HEK293 (cell line): ENCODE results near the gene PPIL6.

ENCODE experiments used
- CTCF ChIA-PET: fragments of 350-600 bp; formaldehyde crosslinking; extraction: SDS; loops from one replicate; lab custom pipeline; 2021; ENCODE audit warnings: antibody characterized with exemption; lab: Yijun Ruan, JAX
- POLR2A ChIA-PET: fragments of 300-600 bp; formaldehyde crosslinking; extraction: SDS; loops from one replicate; lab custom pipeline; 2020; ENCODE audit warnings: antibody characterized with exemption, inconsistent platforms; lab: Yijun Ruan, JAX
- H3K27ac ChIP-seq: fragments of 200-500 bp; sonication (Bioruptor generic); 2 replicates; pipeline ENCODE4 v1.5.1; 2014; ENCODE audit warnings: low read depth, low read length, control low read depth, inconsistent platforms; ENCODE audit errors: extremely low read depth
- H3K36me3 ChIP-seq, 2 experiments: fragments of 200-500 bp in 1 of 2; sonication (Bioruptor generic) in 1 of 2; 1 replicate in 1 of 2; 2 replicates in 1 of 2; pipeline ENCODE4 v1.5.1; 2014 to 2017; ENCODE audit warnings: inconsistent platforms in 2 of 2, low read length in 2 of 2; ENCODE audit not compliant: control insufficient read depth in 2 of 2, insufficient read depth in 1 of 2
- H3K4me1 ChIP-seq: fragments of 200-500 bp; sonication (Bioruptor generic); 2 replicates; pipeline ENCODE4 v1.5.1; 2014; ENCODE audit warnings: mild to moderate bottlenecking, low read length, inconsistent platforms; ENCODE audit not compliant: control insufficient read depth, insufficient read depth
- H3K4me3 ChIP-seq: 2 replicates; pipeline ENCODE4 v1.5.1; 2011; ENCODE audit warnings: low read depth, mild to moderate bottlenecking, control low read depth, low read length, moderate library complexity
- H3K9me3 ChIP-seq: fragments of 200-500 bp; sonication (Bioruptor generic); 2 replicates; pipeline ENCODE4 v1.5.1; 2014; ENCODE audit warnings: low read depth, low read length, inconsistent platforms; ENCODE audit not compliant: control insufficient read depth, insufficient read depth
- ATF2 ChIP-seq: fragments of 450-650 bp; formaldehyde crosslinking; IDR thresholded peaks from 2 replicates; pipeline ENCODE4 v1.5.1; 2016; ENCODE audit warnings: missing biosample characterization, missing genetic modification characterization, low read depth
- BCL11B ChIP-seq: fragments of 450-650 bp; formaldehyde crosslinking; IDR thresholded peaks from 2 replicates; pipeline ENCODE4 v1.5.1; 2016; ENCODE audit warnings: low read depth, missing biosample characterization, missing genetic modification characterization
- GLIS1 ChIP-seq: fragments of 450-650 bp; formaldehyde crosslinking; IDR thresholded peaks from 2 replicates; pipeline ENCODE4 v1.5.1; 2016; ENCODE audit warnings: missing biosample characterization, missing genetic modification characterization
- GLIS2 ChIP-seq: fragments of 450-650 bp; formaldehyde crosslinking; IDR thresholded peaks from 2 replicates; pipeline ENCODE4 v1.5.1; 2016; ENCODE audit warnings: missing biosample characterization, missing genetic modification characterization
- IKZF3 ChIP-seq: fragments of 450-650 bp; IDR thresholded peaks from 2 replicates; pipeline ENCODE4 v1.5.0; 2018; ENCODE audit warnings: missing biosample characterization, mild to moderate bottlenecking, missing genetic modification characterization, moderate library complexity
- KLF1 ChIP-seq: fragments of 450-650 bp; formaldehyde crosslinking; IDR thresholded peaks from 2 replicates; pipeline ENCODE4 v1.5.1; 2016; ENCODE audit warnings: missing biosample characterization, missing genetic modification characterization
- KLF10 ChIP-seq: fragments of 450-650 bp; IDR thresholded peaks from 2 replicates; pipeline ENCODE4 v1.5.1; 2018; ENCODE audit warnings: missing biosample characterization, mild to moderate bottlenecking, missing genetic modification characterization
- PRDM1 ChIP-seq: fragments of 450-650 bp; formaldehyde crosslinking; IDR thresholded peaks from 2 replicates; pipeline ENCODE4; 2016; ENCODE audit warnings: missing biosample characterization, missing genetic modification characterization
- SP7 ChIP-seq: fragments of 450-650 bp; formaldehyde crosslinking; IDR thresholded peaks from 2 replicates; pipeline ENCODE4 v1.5.1; 2016; ENCODE audit warnings: missing biosample characterization, missing genetic modification characterization
- TRIM28 ChIP-seq: IDR thresholded peaks from 2 replicates; pipeline ENCODE4 v1.6.1; 2011; ENCODE audit warnings: low read length, control low read depth, borderline replicate concordance
- YY1 ChIP-seq: fragments of 450-650 bp; formaldehyde crosslinking; IDR thresholded peaks from 2 replicates; pipeline ENCODE4 v1.5.1; 2018; ENCODE audit warnings: missing biosample characterization, missing genetic modification characterization
- ZBTB44 ChIP-seq: fragments of 450-650 bp; IDR thresholded peaks from 2 replicates; pipeline ENCODE4 v1.5.1; 2018; ENCODE audit warnings: missing biosample characterization, mild to moderate bottlenecking, missing genetic modification characterization
- ZIC2 ChIP-seq: fragments of 450-650 bp; formaldehyde crosslinking; IDR thresholded peaks from 2 replicates; pipeline ENCODE4 v1.5.1; 2016; ENCODE audit warnings: missing biosample characterization, missing genetic modification characterization
- ZNF121 ChIP-seq: fragments of 450-650 bp; formaldehyde crosslinking; IDR thresholded peaks from 2 replicates; pipeline ENCODE4 v1.5.1; 2016; ENCODE audit warnings: missing biosample characterization, missing genetic modification characterization
- ZNF23 ChIP-seq: fragments of 450-650 bp; formaldehyde crosslinking; IDR thresholded peaks from 2 replicates; pipeline ENCODE4 v1.5.1; 2016; ENCODE audit warnings: missing biosample characterization, missing genetic modification characterization, borderline replicate concordance
- ZNF24 ChIP-seq: fragments of 450-650 bp; formaldehyde crosslinking; IDR thresholded peaks from 2 replicates; pipeline ENCODE4 v1.5.1; 2016; ENCODE audit warnings: missing biosample characterization, missing genetic modification characterization
- ZNF529 ChIP-seq: fragments of 450-650 bp; formaldehyde crosslinking; IDR thresholded peaks from 2 replicates; pipeline ENCODE4 v1.5.1; 2017; ENCODE audit warnings: missing genetic modification characterization, missing biosample characterization; ENCODE audit not compliant: insufficient replicate concordance
- ZNF558 ChIP-seq: fragments of 450-650 bp; formaldehyde crosslinking; IDR thresholded peaks from 2 replicates; pipeline ENCODE4 v1.5.1; 2016; ENCODE audit warnings: missing biosample characterization, missing genetic modification characterization
- ZNF660 ChIP-seq: fragments of 450-650 bp; IDR thresholded peaks from 2 replicates; pipeline ENCODE4 v1.5.1; 2018; ENCODE audit warnings: missing biosample characterization, mild to moderate bottlenecking, missing genetic modification characterization
- ZNF701 ChIP-seq: fragments of 450-650 bp; formaldehyde crosslinking; IDR thresholded peaks from 2 replicates; pipeline ENCODE4 v1.5.1; 2016; ENCODE audit warnings: missing biosample characterization, missing genetic modification characterization
- ZNF768 ChIP-seq: fragments of 450-650 bp; formaldehyde crosslinking; IDR thresholded peaks from 2 replicates; pipeline ENCODE4 v1.5.1; 2018; ENCODE audit warnings: missing biosample characterization, mild to moderate bottlenecking, missing genetic modification characterization
- ZNF785 ChIP-seq: fragments of 450-650 bp; formaldehyde crosslinking; IDR thresholded peaks from 2 replicates; pipeline ENCODE4 v1.5.1; 2016; ENCODE audit warnings: missing biosample characterization, missing genetic modification characterization
- ZSCAN30 ChIP-seq: fragments of 450-650 bp; IDR thresholded peaks from 2 replicates; pipeline ENCODE4 v1.5.1; 2018; ENCODE audit warnings: missing biosample characterization, mild to moderate bottlenecking, missing genetic modification characterization, moderate library complexity
- ZSCAN4 ChIP-seq: fragments of 450-650 bp; formaldehyde crosslinking; IDR thresholded peaks from 2 replicates; pipeline ENCODE4 v1.5.1; 2017; ENCODE audit warnings: missing biosample characterization, missing genetic modification characterization
- ZXDB ChIP-seq: fragments of 450-650 bp; formaldehyde crosslinking; IDR thresholded peaks from 2 replicates; pipeline ENCODE4 v1.5.1; 2016; ENCODE audit warnings: missing biosample characterization, missing genetic modification characterization
- TF ChIP-seq, protein P1 (sequence below): fragments of 450-650 bp; formaldehyde crosslinking; IDR thresholded peaks from 2 replicates; pipeline ENCODE4 v1.5.1; 2016; ENCODE audit warnings: missing biosample characterization, missing genetic modification characterization
- TF ChIP-seq, protein P2 (sequence below): fragments of 450-650 bp; formaldehyde crosslinking; IDR thresholded peaks from 2 replicates; pipeline ENCODE4 v1.5.1; 2016; ENCODE audit warnings: missing biosample characterization, missing genetic modification characterization
- TF ChIP-seq, protein P3 (sequence below): sonication (generic); formaldehyde crosslinking; IDR thresholded peaks from 2 replicates; pipeline ENCODE4 v1.8.1; 2022; ENCODE audit warnings: mild to moderate bottlenecking, moderate library complexity, missing genetic modification reagents

PPIL6 gene

DNA sequence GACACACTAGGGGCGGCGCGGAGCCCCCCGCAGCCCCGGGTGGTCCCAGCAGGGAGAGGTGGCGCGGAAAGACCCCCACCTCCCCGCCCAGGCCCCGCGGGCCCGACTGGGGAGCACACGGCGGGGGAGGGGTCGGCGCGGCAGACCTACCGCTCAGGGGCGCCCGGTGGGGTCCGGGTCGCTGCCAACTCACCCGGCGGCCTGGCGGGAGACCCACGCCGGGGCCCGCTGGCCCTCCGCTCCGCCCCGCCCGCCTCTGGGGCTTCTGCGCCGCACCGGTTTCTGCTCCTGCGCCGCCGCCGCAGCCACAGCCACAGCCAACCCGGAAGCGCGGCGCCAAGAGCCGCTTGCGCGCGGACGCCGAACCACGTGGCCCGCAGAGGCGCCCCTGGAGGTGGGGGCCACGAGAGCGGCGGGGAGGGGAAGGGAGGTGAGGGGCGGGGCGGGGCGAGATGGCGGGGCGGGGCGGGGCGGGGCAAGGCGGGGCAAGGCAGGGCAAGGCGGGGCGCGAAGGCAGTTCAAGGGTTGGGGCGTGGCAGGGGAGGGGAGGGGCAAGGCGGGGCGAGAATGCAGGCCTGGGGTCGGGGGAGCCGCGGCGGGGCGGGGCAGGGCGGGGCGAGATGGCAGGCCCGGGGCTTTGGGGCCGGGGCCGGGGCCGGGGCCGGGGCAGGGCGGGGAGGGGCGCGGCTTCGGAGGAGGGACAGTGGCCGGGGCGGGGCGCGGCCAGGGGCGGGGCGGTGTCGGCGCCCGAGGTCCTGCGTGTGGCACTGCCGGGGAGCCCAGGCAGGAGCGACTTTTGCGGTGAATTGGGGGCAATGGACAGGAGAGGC, 42.7 kb upstream of the PPIL6 start, which contains the start of gene ZBTB24 (continued):
- TF ChIP-seq ZNF660 (tag by site-specific recombination), result peak; percentile 82
- TF ChIP-seq KLF1 (tag by site-specific recombination), result peak; percentile 42; the same call in 1 of the 2 replicates
- peak; percentile 88 for TF ChIP-seq GLIS2 (tag by site-specific recombination)
- 0 out of 2 replicates have a peak, but pooled peaks have one; percentile 30 for TF ChIP-seq ZBTB44 (tag by site-specific recombination)
- TF ChIP-seq ZSCAN4, result no peak
- TF ChIP-seq ZNF701 (tag by site-specific recombination), result no peak
- 0 out of 2 replicates have a peak, but pooled peaks have one; percentile 14 for TF ChIP-seq ZXDB (tag by site-specific recombination)
- TF ChIP-seq YY1, result peak; percentile 22; the same call in 1 of the 2 replicates
- TF ChIP-seq, protein P1, sequence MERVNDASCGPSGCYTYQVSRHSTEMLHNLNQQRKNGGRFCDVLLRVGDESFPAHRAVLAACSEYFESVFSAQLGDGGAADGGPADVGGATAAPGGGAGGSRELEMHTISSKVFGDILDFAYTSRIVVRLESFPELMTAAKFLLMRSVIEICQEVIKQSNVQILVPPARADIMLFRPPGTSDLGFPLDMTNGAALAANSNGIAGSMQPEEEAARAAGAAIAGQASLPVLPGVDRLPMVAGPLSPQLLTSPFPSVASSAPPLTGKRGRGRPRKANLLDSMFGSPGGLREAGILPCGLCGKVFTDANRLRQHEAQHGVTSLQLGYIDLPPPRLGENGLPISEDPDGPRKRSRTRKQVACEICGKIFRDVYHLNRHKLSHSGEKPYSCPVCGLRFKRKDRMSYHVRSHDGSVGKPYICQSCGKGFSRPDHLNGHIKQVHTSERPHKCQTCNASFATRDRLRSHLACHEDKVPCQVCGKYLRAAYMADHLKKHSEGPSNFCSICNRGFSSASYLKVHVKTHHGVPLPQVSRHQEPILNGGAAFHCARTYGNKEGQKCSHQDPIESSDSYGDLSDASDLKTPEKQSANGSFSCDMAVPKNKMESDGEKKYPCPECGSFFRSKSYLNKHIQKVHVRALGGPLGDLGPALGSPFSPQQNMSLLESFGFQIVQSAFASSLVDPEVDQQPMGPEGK (tag by site-specific recombination), result peak; percentile 17; the same call in 1 of the 2 replicates
- TF ChIP-seq GLIS1, result peak; percentile 90
- no peak for TF ChIP-seq ZNF558 (tag by site-specific recombination)
- TF ChIP-seq KLF10 (tag by site-specific recombination), result 0 out of 2 replicates have a peak, but pooled peaks have one; percentile 36
- 0 out of 2 replicates have a peak, but pooled peaks have one; percentile 28 for TF ChIP-seq IKZF3 (tag by site-specific recombination)
- TF ChIP-seq ZSCAN30, result peak; percentile 44; the same call in 1 of the 2 replicates
- peak; percentile 93 for TF ChIP-seq ZIC2 (tag by site-specific recombination)
- TF ChIP-seq, protein P2, sequence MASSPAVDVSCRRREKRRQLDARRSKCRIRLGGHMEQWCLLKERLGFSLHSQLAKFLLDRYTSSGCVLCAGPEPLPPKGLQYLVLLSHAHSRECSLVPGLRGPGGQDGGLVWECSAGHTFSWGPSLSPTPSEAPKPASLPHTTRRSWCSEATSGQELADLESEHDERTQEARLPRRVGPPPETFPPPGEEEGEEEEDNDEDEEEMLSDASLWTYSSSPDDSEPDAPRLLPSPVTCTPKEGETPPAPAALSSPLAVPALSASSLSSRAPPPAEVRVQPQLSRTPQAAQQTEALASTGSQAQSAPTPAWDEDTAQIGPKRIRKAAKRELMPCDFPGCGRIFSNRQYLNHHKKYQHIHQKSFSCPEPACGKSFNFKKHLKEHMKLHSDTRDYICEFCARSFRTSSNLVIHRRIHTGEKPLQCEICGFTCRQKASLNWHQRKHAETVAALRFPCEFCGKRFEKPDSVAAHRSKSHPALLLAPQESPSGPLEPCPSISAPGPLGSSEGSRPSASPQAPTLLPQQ (tag by site-specific recombination), result 0 out of 2 replicates have a peak, but pooled peaks have one; percentile 35

- POLR2A ChIA-PET, result interaction anchor here (0.8 to 2.3 kb wide), 4 partner anchors 12 to 32 kb away, joined by 3 to 4 read pairs (median 3); no protein-coding TSS in a partner anchor
- H3K9me3 ChIP-seq, result no peaks in the 10 kb centered on the region
- H3K4me3 ChIP-seq, result no peak overlapping the region
- no peak overlapping the region for H3K27ac ChIP-seq
- peaks cover 0 to 52% of the 10 kb centered on the region in 2 experiments; a peak in 2 of 3 replicates for H3K36me3 ChIP-seq
- CTCF ChIA-PET, result interaction anchor here (0.6 to 0.9 kb wide), 4 partner anchors 31 to 110 kb away, joined by 3 to 6 read pairs (median 3); no protein-coding TSS in a partner anchor
- H3K4me1 ChIP-seq, result 0 out of 2 replicates have a peak, but pooled peaks cover 3% of the 10 kb centered on the region
- no peak for TF ChIP-seq ZNF121 (tag by site-specific recombination)
- TF ChIP-seq TRIM28, result no peak
- no peak for TF ChIP-seq ZNF768 (tag by site-specific recombination)
- TF ChIP-seq BCL11B, result no peak
- TF ChIP-seq PRDM1 (tag by site-specific recombination), result no peak
- TF ChIP-seq SP7 (tag by site-specific recombination), result no peak
- no peak for TF ChIP-seq ZNF23 (tag by site-specific recombination)
- TF ChIP-seq ZNF24 (tag by site-specific recombination), result no peak
- TF ChIP-seq ATF2, result no peak
- TF ChIP-seq, protein P3, sequence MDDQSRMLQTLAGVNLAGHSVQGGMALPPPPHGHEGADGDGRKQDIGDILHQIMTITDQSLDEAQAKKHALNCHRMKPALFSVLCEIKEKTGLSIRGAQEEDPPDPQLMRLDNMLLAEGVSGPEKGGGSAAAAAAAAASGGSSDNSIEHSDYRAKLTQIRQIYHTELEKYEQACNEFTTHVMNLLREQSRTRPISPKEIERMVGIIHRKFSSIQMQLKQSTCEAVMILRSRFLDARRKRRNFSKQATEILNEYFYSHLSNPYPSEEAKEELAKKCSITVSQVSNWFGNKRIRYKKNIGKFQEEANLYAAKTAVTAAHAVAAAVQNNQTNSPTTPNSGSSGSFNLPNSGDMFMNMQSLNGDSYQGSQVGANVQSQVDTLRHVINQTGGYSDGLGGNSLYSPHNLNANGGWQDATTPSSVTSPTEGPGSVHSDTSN (CRISPR knock-in tag), result no peak
- TF ChIP-seq ZNF529 (tag by site-specific recombination), result no peak
- TF ChIP-seq ZNF785 (tag by site-specific recombination), result no peak
Observed at GRCh38 chr6:109480993-109481480, 40.6 kb upstream of the PPIL6 start.
